IgD-negative memory B cell (primary cell): ENCODE measurements around the gene TP53. TPM values are rescaled to one million over a fixed set of nuclear protein-coding genes. Genes with fewer than 3 reads are reported as not detected.
A peak's percentile ranks its signal among the peaks of the same experiment; 100 is the strongest.
"Not testable (repeated sequence)": the region's sequence is repeated elsewhere in the genome, so short reads cannot be mapped to it uniquely, and the experiment has no call there.

Source experiments
- H3K27ac Mint-ChIP-seq, 3 donors: one replicate each; pipeline ENCODE4 v1.8.0; 2020 to 2022; ENCODE audit warnings: mild to moderate bottlenecking in 3 of 3, mixed read lengths in 3 of 3, moderate library complexity in 1 of 3
- H3K27me3 Mint-ChIP-seq: one replicate; pipeline ENCODE4 v1.8.0; 2021; ENCODE audit warnings: mixed read lengths
- H3K36me3 Mint-ChIP-seq: one replicate; pipeline ENCODE4 v1.8.0; 2020; ENCODE audit warnings: mild to moderate bottlenecking, mixed read lengths
- H3K4me1 Mint-ChIP-seq, 3 donors: one replicate each; pipeline ENCODE4 v1.8.0; 2020 to 2022; ENCODE audit warnings: mixed read lengths in 3 of 3, mild to moderate bottlenecking in 1 of 3
- H3K4me3 Mint-ChIP-seq, 4 donors: one replicate each; pipeline ENCODE4 v1.8.0; 2020 to 2022; ENCODE audit warnings: mild to moderate bottlenecking in 4 of 4, mixed read lengths in 4 of 4, moderate library complexity in 3 of 4
- H3K9me3 Mint-ChIP-seq, 3 donors: one replicate each; pipeline ENCODE4 v1.8.0; 2020 to 2021; ENCODE audit warnings: mixed read lengths in 3 of 3, mild to moderate bottlenecking in 1 of 3
- polyA plus RNA-seq: library from polyadenylated mRNA; unstranded; fragments of 300-500 nt; fragmentation: Illumina TruSeq; gene quantifications from one replicate; pipeline ENCODE4 v1.2.3, GENCODE V29; 2021

TP53 gene
- polyA plus RNA-seq, 1 donor from 2014 or later, result 55.0 TPM

DNA sequence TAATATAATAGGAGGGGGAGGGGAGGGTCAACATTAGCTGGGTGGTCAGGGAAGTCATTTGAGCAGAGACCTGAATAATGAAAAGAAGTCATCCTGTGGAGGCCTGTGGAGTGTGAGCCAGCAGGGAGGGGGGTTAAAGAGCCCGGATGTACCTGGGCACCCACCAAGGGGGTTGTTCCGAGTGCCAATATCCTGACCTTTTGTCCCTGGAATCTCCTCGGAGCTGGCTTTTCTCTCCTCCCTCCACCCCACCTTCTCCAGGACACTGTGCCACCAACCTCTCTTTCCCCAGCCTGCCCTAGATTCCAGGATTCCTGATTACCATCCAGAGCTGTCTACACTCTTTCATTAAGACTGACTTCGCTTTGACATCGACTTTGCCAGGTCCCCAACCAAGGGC, 51.1 kb downstream of the TP53 start:
- Mint-ChIP-seq H3K9me3 (no peaks in the 10 kb centered on the region), H3K27me3 (peaks cover 3% of the 10 kb centered on the region), H3K4me3 (no peak overlapping the region), H3K36me3 (no peaks in the 10 kb centered on the region), H3K4me1 (peaks cover 0 to 2% (median 1%) of the 10 kb centered on the region in 3 donors), H3K27ac (no peak overlapping the region)

DNA sequence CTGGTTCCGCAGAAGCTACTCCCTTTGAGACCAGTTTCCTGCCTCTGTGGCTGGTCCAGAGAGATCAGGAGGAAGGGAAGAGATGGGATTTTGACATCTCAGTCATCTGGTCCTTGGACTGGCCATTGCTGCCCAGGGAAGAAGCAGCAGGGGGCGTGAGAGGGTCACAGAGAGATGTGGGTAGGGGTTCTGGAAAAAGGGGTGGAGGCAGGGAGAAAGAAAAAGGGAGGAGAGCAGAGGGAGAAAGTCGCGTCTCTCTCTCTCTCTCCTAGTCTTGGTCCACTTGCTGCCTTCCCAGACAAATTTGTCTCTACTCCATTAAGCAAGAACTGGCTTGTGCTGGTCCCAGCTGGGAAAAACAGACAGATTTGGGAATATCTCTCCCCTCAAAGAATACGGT, 52.9 kb downstream of the TP53 start:
- Mint-ChIP-seq H3K27me3 (peaks cover 3% of the 10 kb centered on the region), H3K27ac (no peak overlapping the region), H3K4me1 (peaks cover 0 to 2% (median 0%) of the 10 kb centered on the region in 3 donors), H3K4me3 (no peak overlapping the region), H3K9me3 (no peaks in the 10 kb centered on the region), H3K36me3 (no peaks in the 10 kb centered on the region)

DNA sequence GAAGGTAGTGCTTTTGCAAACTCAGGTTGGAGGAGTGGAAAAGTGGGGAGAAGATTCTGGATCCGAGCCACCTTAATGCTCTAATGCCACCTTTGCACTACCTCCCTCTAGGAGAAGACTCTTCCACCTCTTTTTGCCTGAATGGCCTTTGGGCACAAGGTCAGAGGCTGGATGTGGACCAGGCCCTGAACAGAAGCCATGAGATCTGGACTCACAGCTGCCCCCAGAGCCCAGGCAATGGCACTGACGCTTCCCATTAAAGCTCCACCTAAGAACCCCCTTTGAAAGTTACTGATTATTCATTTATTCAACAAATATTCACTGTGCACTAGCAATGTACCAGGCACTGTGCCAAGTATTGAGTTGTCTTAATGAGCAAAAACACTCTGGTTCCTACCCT, 54.2 kb downstream of the TP53 start:
- no peaks in the 10 kb centered on the region for H3K9me3 Mint-ChIP-seq
- H3K27ac Mint-ChIP-seq, result no peak overlapping the region
- no peaks in the 10 kb centered on the region for H3K36me3 Mint-ChIP-seq
- H3K4me3 Mint-ChIP-seq, result no peak overlapping the region
- H3K27me3 Mint-ChIP-seq, result peaks cover 3% of the 10 kb centered on the region
- H3K4me1 Mint-ChIP-seq, result peaks cover 0 to 2% (median 2%) of the 10 kb centered on the region in 3 donors

DNA sequence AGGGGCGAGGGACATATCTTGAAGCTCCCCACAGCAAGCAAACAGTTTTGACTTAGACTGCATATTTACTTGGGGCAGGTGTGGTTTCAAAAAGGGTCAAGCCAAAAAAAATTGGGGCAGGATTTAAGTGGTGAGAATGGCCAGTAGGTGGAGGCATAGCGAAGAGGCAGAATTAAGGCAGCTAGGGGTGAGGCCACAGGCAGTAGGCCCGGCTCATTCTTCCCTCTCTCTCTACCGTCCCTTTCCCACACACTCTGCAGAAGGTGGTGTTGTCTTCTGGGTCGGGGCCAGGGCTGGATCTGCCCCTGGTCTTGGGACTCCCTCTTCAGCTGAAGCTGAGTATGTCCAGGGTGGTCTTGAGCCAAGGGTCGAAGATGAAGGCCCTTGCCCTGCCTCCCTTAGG, 54.8 kb downstream of the TP53 start:
- Mint-ChIP-seq H3K9me3 (no peaks in the 10 kb centered on the region), H3K27ac (no peak overlapping the region), H3K27me3 (peaks cover 3% of the 10 kb centered on the region), H3K4me1 (peaks cover 2 to 3% (median 3%) of the 10 kb centered on the region in 3 donors), H3K4me3 (peak overlapping the region in 2 of 4 donors; percentile 17 to 51), H3K36me3 (no peaks in the 10 kb centered on the region)

DNA sequence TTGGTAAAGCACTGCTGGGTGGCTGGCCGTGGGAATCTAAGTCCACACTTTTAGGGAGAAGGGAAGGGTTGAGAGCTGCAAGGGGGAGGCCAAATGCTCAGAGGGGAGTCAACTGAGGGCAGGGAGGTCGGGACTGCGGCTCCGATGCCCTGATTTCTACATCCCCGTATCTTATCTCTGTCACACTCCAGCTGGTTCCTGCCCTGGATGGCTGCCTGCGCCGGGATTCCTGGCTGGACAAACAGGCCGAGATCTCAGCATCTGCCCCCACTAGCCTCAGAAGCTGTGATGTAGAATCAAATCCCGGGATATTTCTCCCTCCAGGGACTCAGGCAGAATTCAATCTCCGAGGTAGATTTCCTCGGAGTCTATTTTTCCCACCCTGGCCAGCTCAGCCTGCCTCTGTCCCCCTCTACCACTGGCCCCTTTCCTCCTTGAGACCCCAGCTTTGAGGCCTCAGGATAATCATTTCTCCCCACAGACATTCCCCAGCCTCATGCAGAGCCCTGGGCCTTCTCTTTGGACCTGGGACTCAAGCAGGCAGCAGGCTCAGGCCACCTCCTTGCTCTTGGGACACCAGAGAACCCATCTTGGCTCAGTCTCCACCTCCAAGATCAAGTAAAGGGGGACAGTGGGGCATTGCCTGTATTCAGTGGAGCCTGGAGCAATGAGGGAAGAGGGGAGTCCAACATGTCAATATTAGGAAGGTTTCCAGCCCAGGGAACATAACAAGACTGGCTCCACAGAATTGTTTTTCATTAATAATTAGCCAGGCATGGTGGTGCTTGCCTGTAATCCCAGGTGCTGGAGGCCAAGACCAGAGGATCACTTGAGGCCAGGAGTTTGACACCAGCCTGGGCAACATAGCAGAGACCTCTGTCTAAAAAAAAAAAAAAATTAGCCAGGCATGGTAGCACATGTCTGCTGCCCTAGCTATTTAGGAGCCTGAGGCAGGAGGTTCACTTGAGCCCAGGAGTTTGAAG, 55.6 kb downstream of the TP53 start:
- Mint-ChIP-seq H3K27ac (no peak overlapping the region), H3K4me1 (peaks cover 3 to 6% (median 5%) of the 10 kb centered on the region in 3 donors), H3K27me3 (peaks cover 3% of the 10 kb centered on the region), H3K9me3 (no peaks in the 10 kb centered on the region), H3K36me3 (no peaks in the 10 kb centered on the region), H3K4me3 (peak overlapping the region in 2 of 4 donors; percentile 17 to 51)

DNA sequence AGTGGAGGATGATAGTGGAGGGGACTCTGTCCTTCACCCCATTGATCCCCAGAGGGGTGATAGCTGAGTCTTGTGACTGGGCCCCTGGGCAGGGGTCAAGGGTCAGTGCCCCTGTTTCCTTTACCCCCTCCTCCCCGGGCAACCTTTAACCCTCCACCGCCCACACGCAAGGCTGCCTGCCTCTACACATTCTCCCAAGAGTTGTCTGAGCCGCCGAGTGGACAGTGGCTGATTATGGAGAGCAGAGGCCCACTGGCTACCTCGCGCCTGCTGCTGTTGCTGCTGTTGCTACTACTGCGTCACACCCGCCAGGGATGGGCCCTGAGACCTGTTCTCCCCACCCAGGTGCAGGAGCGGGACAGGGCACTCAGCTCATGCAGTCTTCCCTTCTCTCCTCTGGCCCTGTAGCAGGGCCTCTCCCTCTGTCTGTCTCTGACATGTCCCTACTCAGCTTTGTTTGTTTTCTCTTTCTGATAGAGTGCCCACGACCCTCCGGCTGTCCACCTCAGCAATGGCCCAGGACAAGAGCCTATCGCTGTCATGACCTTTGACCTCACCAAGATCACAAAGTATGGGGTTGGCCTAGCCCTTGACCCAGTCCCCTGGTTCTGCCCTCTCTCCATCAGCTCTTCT, 57.2 kb downstream of the TP53 start, which contains the start of gene SHBG:
Gene SHBG (plus strand): TSS at position 197 of the 633 bp plus-strand sequence. CDS start 38 bp downstream, at position 235.
- H3K4me1 Mint-ChIP-seq, result peaks cover 3 to 12% (median 5%) of the 10 kb centered on the region in 3 donors
- H3K9me3 Mint-ChIP-seq, result no peaks in the 10 kb centered on the region
- no peaks in the 10 kb centered on the region for H3K27me3 Mint-ChIP-seq
- H3K27ac Mint-ChIP-seq, result peak within 1 kb of the TSS in 1 of 3 donors; percentile 3
- peak within 1 kb of the TSS in 2 of 4 donors; percentile 29 to 34 for H3K4me3 Mint-ChIP-seq
- no peaks in the 10 kb centered on the region for H3K36me3 Mint-ChIP-seq

DNA sequence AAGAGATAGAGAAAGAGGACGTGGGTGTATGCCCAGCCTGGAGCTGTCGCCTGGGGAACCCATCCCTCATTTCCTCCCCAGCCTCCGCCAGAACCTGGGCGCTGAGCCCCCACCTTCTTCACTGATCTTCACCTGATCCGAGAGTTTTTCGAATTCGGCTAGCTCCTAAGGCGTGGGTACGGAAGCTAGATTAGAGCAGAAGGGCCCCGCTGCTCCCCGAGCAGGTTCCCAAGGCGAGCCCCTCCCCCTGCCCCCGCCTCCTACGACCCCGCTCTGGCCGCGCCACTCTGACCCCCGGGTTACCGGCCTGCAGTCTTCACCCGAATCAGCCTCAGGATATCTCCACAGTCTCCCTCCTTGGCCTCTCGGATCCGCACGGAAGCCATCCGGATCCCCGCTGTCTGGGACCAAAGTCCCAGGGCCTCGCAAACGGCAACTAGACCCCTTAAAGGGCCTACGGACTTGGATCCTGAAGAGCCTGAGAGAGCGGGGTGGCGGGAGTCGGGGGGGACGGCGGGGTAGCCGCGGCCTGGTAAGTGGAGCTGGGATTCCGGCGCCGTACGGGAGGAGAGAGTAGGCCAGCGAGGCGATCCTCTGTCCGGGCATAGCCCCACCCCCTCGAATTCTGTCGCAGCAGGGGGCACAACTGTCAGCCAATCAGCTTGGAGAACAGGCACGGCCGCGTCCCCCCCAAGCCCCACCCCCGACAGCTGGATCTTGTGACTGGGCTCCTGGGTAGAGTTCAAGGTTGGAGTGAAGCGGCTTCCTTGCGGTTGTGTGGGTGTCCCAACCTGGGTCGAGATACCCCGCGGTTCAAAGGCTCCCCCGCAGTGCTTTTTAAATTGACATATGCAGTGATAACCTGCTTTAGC, 59.8 kb downstream of the TP53 start, which contains the start of gene SAT2:
Gene SAT2 (minus strand): TSS at position 572 of the 872 bp plus-strand sequence. CDS start 186 bp downstream, at position 386.
- Mint-ChIP-seq H3K4me3 (peak within 1 kb of the TSS; percentile 91 to 96 (median 94)), H3K36me3 (no peaks in the 10 kb centered on the region), H3K4me1 (peaks cover 3 to 12% (median 5%) of the 10 kb centered on the region in 3 donors), H3K27me3 (no peaks in the 10 kb centered on the region), H3K27ac (peak within 1 kb of the TSS; percentile 84 to 99 (median 89)), H3K9me3 (no peaks in the 10 kb centered on the region)

DNA sequence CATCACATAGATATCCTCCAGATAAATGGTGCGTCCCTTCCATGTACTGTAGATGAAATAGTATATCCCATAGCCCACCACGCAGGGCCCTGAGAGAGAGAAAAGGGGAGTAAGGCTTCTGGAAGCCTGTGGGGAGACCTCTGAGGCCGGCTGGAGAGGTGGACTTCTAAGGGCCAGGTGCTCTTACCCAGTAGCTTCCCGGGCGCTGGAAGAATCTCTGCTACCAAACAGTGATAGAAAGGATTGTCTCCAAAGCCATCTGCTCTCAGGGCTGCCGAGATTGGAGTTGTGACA, 60.4 kb downstream of the TP53 start:
- Mint-ChIP-seq H3K9me3 (no peaks in the 10 kb centered on the region), H3K36me3 (no peaks in the 10 kb centered on the region), H3K4me3 (peak overlapping the region; percentile 91 to 96 (median 94)), H3K4me1 (peaks cover 3 to 10% (median 5%) of the 10 kb centered on the region in 3 donors), H3K27ac (peak overlapping the region in 2 of 3 donors; percentile 78 to 89), H3K27me3 (no peaks in the 10 kb centered on the region)

DNA sequence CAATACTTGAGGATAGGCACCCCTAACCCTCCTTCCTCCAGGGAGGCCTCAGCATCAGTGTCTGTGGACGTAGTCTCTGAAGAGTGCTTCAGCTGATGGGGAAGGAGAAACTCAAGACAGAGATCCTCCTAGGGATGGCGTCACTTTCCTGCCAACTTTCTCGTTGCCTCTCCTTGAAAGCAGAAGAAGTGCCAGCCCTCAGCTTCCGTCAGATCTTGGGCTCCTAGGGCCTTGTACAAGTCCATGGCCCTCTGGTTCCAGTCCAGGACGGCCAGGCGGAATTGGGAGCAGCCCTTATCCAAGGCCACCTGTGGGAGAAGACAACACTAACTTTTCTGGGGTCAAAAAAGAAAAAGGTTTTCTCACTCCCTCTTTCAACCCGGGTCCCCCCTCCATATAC, 61.0 kb downstream of the TP53 start:
- Mint-ChIP-seq H3K9me3 (no peaks in the 10 kb centered on the region), H3K36me3 (no peaks in the 10 kb centered on the region), H3K27me3 (no peaks in the 10 kb centered on the region), H3K27ac (peak overlapping the region in 1 of 3 donors; percentile 46), H3K4me1 (peaks cover 3 to 10% (median 5%) of the 10 kb centered on the region in 3 donors), H3K4me3 (peak overlapping the region; percentile 91 to 96 (median 94))

DNA sequence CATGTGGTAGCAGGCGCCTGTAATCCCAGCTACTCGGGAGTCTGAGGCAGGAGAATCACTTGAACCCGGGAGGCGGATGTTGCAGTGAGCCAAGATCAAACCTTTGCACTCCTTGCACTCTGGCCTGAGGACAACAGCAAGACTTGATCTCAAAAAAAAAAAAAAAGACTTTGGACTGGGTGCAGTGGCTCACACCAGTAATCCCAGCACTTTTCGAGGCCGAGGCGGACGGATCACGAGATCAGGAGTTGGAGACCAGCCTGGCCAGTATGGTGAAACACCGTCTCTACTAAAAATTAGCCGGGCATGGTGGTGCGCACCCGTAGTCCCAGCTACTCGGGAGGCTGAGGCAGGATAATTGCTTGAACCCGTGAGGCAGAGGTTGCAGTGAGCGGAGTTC, 61.5 kb downstream of the TP53 start:
- H3K4me3 Mint-ChIP-seq, result peak overlapping the region in 3 of 4 donors; percentile 21 to 95 (median 86)
- H3K4me1 Mint-ChIP-seq, result peaks cover 3 to 10% (median 5%) of the 10 kb centered on the region in 3 donors
- H3K27me3 Mint-ChIP-seq, H3K9me3 Mint-ChIP-seq, H3K36me3 Mint-ChIP-seq: not testable (repeated sequence)
- peak overlapping the region in 1 of 3 donors; percentile 46 for H3K27ac Mint-ChIP-seq

DNA sequence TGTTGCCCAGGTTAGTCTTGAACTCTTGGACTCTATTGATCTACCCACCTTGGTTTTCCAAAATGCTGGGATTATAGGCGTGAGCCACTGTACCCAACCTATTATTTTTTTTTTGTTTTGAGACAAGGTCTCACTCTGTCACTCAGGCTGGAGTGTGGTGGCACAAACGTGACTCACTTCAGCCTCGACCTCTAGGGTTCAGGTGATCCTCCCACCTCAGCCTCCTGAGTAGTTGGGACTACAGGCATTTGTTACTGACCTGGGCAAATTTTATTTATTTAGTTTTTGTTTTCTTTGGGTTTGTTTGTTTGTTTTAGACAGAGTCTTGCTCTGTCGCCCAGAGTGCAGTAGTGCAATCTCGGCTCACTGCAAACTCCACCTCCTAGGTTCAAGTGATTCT, 63.6 kb downstream of the TP53 start:
- Mint-ChIP-seq H3K27me3 (no peaks in the 10 kb centered on the region), H3K4me1 (peaks cover 3 to 10% (median 5%) of the 10 kb centered on the region in 3 donors), H3K36me3 (no peaks in the 10 kb centered on the region), H3K9me3 (no peaks in the 10 kb centered on the region), H3K4me3 (no peak overlapping the region), H3K27ac (peak overlapping the region in 2 of 3 donors; percentile 46 to 83)

DNA sequence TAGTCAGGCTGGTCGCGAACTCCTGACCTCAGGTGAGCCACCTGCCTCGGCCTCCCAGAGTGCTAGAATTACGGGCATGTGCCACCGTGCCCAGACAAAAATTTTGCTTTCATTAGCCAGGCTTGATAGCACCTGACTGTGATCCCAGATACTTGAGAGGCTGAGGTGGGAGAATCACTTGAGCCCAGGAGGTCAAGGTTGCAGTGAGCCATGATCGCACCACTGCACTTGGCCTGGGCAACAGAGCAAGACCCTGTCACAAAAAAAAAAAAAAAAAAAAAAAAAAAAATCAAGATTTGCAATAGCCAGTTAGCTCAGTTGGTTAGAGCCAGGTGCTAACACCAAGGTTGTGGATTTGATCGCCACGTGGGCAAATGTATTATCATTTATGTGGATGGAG, 66.5 kb downstream of the TP53 start:
- H3K4me1 Mint-ChIP-seq, result no peaks in the 10 kb centered on the region
- H3K9me3 Mint-ChIP-seq, result no peaks in the 10 kb centered on the region
- no peaks in the 10 kb centered on the region for H3K36me3 Mint-ChIP-seq
- H3K27me3 Mint-ChIP-seq, result no peaks in the 10 kb centered on the region
- H3K27ac Mint-ChIP-seq, result no peak overlapping the region
- H3K4me3 Mint-ChIP-seq, result no peak overlapping the region

DNA sequence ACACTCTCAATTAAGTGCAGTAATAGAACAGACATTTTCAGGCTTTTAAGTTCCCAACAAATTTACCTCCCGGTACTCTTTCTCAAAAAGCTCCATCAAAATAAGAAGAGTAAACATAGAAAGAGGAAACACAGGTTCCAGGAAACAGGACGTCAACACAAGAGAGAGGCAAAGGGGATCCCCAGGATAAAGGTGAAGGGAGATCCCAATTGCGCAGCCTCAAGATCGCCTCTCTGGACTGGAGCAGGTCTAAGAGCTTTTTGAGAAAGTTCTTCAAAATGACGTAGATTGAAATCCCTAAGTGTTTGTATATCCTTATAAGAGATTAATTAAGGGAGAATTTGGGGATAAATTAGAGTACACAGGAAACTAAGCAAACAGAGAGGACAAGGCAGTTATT, 68.7 kb downstream of the TP53 start:
- Mint-ChIP-seq H3K4me3 (peak overlapping the region in 1 of 4 donors; percentile 40), H3K9me3 (no peaks in the 10 kb centered on the region), H3K27me3 (no peaks in the 10 kb centered on the region), H3K36me3 (no peaks in the 10 kb centered on the region), H3K27ac (no peak overlapping the region), H3K4me1 (peaks cover 3 to 5% (median 4%) of the 10 kb centered on the region in 3 donors)
